Lower leg skin (tissue), 3 donors: ENCODE measurements around the gene PSMD7.
"Not testable (repeated sequence)": the region's sequence is repeated elsewhere in the genome, so short reads cannot be mapped to it uniquely, and the experiment has no call there.

ENCODE experiments used
- POLR2A ChIP-seq, 2 donors: fragments of 450-650 bp; IDR thresholded peaks; one replicate each; pipeline ENCODE4 v1.6.1; 2016 to 2017; ENCODE audit warnings: antibody characterized with exemption in 2 of 2, mild to moderate bottlenecking in 1 of 2, moderate library complexity in 1 of 2
- TF ChIP-seq, protein P1 (sequence below), 3 donors: fragments of 450-650 bp; IDR thresholded peaks; one replicate each; pipeline ENCODE4 v1.5.1; 2016; ENCODE audit warnings: antibody characterized with exemption in 3 of 3, mild to moderate bottlenecking in 3 of 3, moderate library complexity in 2 of 3

DNA sequence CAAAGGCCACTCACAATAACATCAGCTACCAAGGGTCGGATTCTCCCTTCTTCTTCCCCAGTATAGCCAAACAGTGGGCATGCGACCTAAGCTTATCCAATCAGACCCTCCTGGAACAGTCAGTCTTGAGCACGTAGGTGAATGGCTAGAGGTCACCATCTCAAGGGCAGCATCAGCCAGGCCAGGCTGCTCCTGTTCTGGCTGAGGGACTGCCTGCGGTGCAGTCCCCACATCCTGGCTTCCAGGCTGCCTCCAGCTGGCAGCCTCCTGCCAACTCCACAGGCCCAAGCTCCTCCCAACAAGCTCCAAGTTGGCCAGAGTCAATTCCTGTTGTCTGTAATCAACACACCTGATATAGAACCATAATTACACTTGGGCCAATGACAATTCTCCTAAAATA, 56.4 kb downstream of the PSMD7 start:
- TF ChIP-seq, protein P1, sequence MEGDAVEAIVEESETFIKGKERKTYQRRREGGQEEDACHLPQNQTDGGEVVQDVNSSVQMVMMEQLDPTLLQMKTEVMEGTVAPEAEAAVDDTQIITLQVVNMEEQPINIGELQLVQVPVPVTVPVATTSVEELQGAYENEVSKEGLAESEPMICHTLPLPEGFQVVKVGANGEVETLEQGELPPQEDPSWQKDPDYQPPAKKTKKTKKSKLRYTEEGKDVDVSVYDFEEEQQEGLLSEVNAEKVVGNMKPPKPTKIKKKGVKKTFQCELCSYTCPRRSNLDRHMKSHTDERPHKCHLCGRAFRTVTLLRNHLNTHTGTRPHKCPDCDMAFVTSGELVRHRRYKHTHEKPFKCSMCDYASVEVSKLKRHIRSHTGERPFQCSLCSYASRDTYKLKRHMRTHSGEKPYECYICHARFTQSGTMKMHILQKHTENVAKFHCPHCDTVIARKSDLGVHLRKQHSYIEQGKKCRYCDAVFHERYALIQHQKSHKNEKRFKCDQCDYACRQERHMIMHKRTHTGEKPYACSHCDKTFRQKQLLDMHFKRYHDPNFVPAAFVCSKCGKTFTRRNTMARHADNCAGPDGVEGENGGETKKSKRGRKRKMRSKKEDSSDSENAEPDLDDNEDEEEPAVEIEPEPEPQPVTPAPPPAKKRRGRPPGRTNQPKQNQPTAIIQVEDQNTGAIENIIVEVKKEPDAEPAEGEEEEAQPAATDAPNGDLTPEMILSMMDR (IDR thresholded peaks at IDR 0.05) = not testable (repeated sequence)
- not testable (repeated sequence) for TF ChIP-seq POLR2A (IDR thresholded peaks at IDR 0.05)
